GM23338 (cell line): ENCODE results near the gene RASEF. TPM values are rescaled to one million over a fixed set of nuclear protein-coding genes. Genes with fewer than 3 reads are reported as not detected.
"Not testable (repeated sequence)": the region's sequence is repeated elsewhere in the genome, so short reads cannot be mapped to it uniquely, and the experiment has no call there.

Experiments used
- ATAC-seq: fragments of 200-7000 bp; cut with Tn5 transposase; 3 replicates; pipeline ENCODE4 v1.9.1; 2020
- DNase-seq: peaks from one replicate; pipeline ENCODE4 v3.0.0-alpha.2; 2015; ENCODE audit warnings: low spot score
- H2AFZ ChIP-seq: fragments of 200-600 bp; sonication (generic); 2 replicates; pipeline ENCODE4 v1.8.0; 2016; ENCODE audit warnings: antibody characterized with exemption, mild to moderate bottlenecking, moderate library complexity
- H3F3A ChIP-seq: fragments of 200-600 bp; sonication (generic); replicated peaks from 2 replicates; pipeline ENCODE4 v1.8.0; 2017; ENCODE audit warnings: antibody characterized with exemption, mixed run types, low read depth
- H3K27ac ChIP-seq: fragments of 200-600 bp; sonication (generic); 2 replicates; pipeline ENCODE4 v1.6.1; 2016; ENCODE audit warnings: low read depth
- H3K27me3 ChIP-seq: fragments of 200-600 bp; sonication (generic); 2 replicates; pipeline ENCODE4 v1.8.0; 2016; ENCODE audit warnings: mild to moderate bottlenecking, mixed run types, moderate library complexity; ENCODE audit not compliant: insufficient read depth
- H3K36me3 ChIP-seq: fragments of 200-600 bp; sonication (generic); 2 replicates; pipeline ENCODE4 v1.8.0; 2016; ENCODE audit warnings: mild to moderate bottlenecking; ENCODE audit not compliant: insufficient read depth
- H3K4me1 ChIP-seq: fragments of 200-600 bp; sonication (generic); 2 replicates; pipeline ENCODE4 v1.8.0; 2016; ENCODE audit warnings: mild to moderate bottlenecking, moderate library complexity; ENCODE audit not compliant: insufficient read depth
- H3K4me2 ChIP-seq: fragments of 200-600 bp; sonication (generic); 2 replicates; pipeline ENCODE4 v1.7.1; 2017; ENCODE audit warnings: mixed run types
- H3K4me3 ChIP-seq: fragments of 200-600 bp; sonication (generic); 2 replicates; pipeline ENCODE4 v1.6.1; 2016; ENCODE audit warnings: mixed run types
- H3K79me2 ChIP-seq: fragments of 200-600 bp; sonication (generic); replicated peaks from 2 replicates; pipeline ENCODE4 v1.8.0; 2017; ENCODE audit warnings: mild to moderate bottlenecking; ENCODE audit not compliant: insufficient read depth
- H3K9me2 ChIP-seq: fragments of 200-600 bp; sonication (generic); 2 replicates; pipeline ENCODE4 v1.8.0; 2017; ENCODE audit not compliant: insufficient read depth
- H4K20me1 ChIP-seq: fragments of 200-600 bp; sonication (generic); replicated peaks from 2 replicates; pipeline ENCODE4 v1.8.0; 2017; ENCODE audit warnings: mild to moderate bottlenecking; ENCODE audit not compliant: insufficient read depth
- H3K27ac Mint-ChIP-seq: 2 replicates; pipeline ENCODE4 v1.8.0; 2020; ENCODE audit warnings: inconsistent platforms, mild to moderate bottlenecking, moderate library complexity, mixed read lengths
- H3K27me3 Mint-ChIP-seq: 3 replicates; pipeline ENCODE4 v1.8.0; 2022; ENCODE audit warnings: low read depth, mild to moderate bottlenecking, moderate library complexity, mixed read lengths, inconsistent platforms; ENCODE audit not compliant: insufficient read depth, poor library complexity
- H3K36me3 Mint-ChIP-seq: 3 replicates; pipeline ENCODE4 v1.8.0; 2021; ENCODE audit warnings: low read depth, mild to moderate bottlenecking, inconsistent platforms, moderate library complexity, mixed read lengths
- H3K4me1 Mint-ChIP-seq: 3 replicates; pipeline ENCODE4 v1.8.0; 2020; ENCODE audit warnings: mild to moderate bottlenecking, inconsistent platforms, mixed read lengths
- H3K4me3 Mint-ChIP-seq: 3 replicates; pipeline ENCODE4 v1.8.0; 2021; ENCODE audit warnings: moderate library complexity, mild to moderate bottlenecking, inconsistent platforms, mixed read lengths
- H3K9me3 Mint-ChIP-seq: 3 replicates; pipeline ENCODE4 v1.8.0; 2020; ENCODE audit warnings: moderate library complexity, mild to moderate bottlenecking, inconsistent platforms, mixed read lengths
- ETS1 ChIP-seq: IDR thresholded peaks from 2 replicates; pipeline ENCODE4 v1.6.1; 2016; ENCODE audit warnings: antibody characterized with exemption
- EZH2phosphoT487 ChIP-seq: fragments of 200-600 bp; sonication (generic); IDR thresholded peaks from one replicate; pipeline ENCODE4 v1.8.1; 2018; ENCODE audit warnings: antibody characterized with exemption; ENCODE audit not compliant: unreplicated experiment
- JUNB ChIP-seq: IDR thresholded peaks from one replicate; pipeline ENCODE4 v1.6.1; 2016; ENCODE audit warnings: antibody characterized with exemption; ENCODE audit not compliant: unreplicated experiment
- NANOG ChIP-seq: IDR thresholded peaks from 2 replicates; pipeline ENCODE4 v1.6.1; 2016; ENCODE audit warnings: antibody characterized with exemption, borderline replicate concordance
- REST ChIP-seq: IDR thresholded peaks from one replicate; pipeline ENCODE4 v1.6.1; 2018; ENCODE audit warnings: antibody characterized with exemption; ENCODE audit not compliant: unreplicated experiment
- STAT1 ChIP-seq: IDR thresholded peaks from one replicate; pipeline ENCODE4 v1.6.1; 2016; ENCODE audit warnings: antibody characterized with exemption; ENCODE audit not compliant: unreplicated experiment
- polyA plus RNA-seq: library from polyadenylated mRNA; unstranded; fragments of >200 nt; fragmentation: Nextera tagmentation; extraction: Ambion mirVana; gene quantifications from 2 replicates; pipeline ENCODE4 v1.2.1, GENCODE V29; 2016
- total RNA-seq: library from RNA; depleted of rRNA; stranded (reverse); fragments of >200 nt; shearing (Covaris generic); gene quantifications from 2 replicates; pipeline ENCODE4 v1.2.3, GENCODE V29; 2014

The RASEF gene
- total and polyA plus RNA-seq, 2 experiments from 2014 or later, result 3.6 to 10.4 TPM

GRCh38 chr9:82936561-82936960 lies 126.4 kb downstream of the RASEF start:
- H3K9me3 Mint-ChIP-seq, H3K27ac ChIP-seq, H4K20me1 ChIP-seq, H3K79me2 ChIP-seq, ATAC-seq, H3K9me2 ChIP-seq, H3K36me3 Mint-ChIP-seq, DNase-seq, H3K27ac Mint-ChIP-seq, H3F3A ChIP-seq, H3K36me3 ChIP-seq, H3K4me3 Mint-ChIP-seq, H3K4me1 Mint-ChIP-seq, H3K4me3 ChIP-seq, H2AFZ ChIP-seq, H3K27me3 ChIP-seq, H3K4me1 ChIP-seq, H3K27me3 Mint-ChIP-seq, H3K4me2 ChIP-seq: not testable (repeated sequence)

DNA sequence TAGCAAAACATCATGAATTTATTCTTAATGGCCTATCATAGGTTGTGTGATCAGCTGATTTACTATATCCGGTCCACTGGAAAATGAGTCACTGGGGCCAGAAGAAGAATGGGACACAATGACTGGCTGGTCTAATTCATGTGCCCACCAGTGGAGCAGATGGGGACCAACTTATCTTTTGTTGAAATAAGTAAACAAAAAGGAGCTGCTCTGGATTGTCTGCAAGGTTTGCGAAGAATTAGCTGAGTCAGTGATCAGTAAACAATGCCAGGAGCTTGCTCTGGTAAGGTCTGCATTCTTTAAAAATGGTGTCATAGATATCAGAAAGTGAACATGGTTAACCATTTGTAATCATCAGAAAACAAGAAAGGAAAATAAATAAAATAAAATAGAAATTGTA lies 128.0 kb downstream of the RASEF start:
- H3K36me3 Mint-ChIP-seq, result no peaks in the 10 kb centered on the region; the same call in 2 of the 3 replicates
- Histone ChIP-seq H3K4me1 (no peaks in the 10 kb centered on the region), H3K9me2 (no peaks in the 10 kb centered on the region), H3K27ac (no peak overlapping the region), H3F3A (no peaks in the 10 kb centered on the region), H3K79me2 (no peaks in the 10 kb centered on the region), H4K20me1 (no peaks in the 10 kb centered on the region), H3K27me3 (no peaks in the 10 kb centered on the region), H3K36me3 (no peaks in the 10 kb centered on the region), H3K4me3 (no peak overlapping the region), H2AFZ (no peak overlapping the region), H3K4me2 (no peak overlapping the region)
- DNase-seq (peak; percentile 15), ATAC-seq (no peak)
- no peaks in the 10 kb centered on the region for H3K27me3 Mint-ChIP-seq
- no peaks in the 10 kb centered on the region for H3K4me1 Mint-ChIP-seq
- no peak overlapping the region; the same call in 1 of the 2 replicates for H3K27ac Mint-ChIP-seq
- no peak overlapping the region for H3K4me3 Mint-ChIP-seq
- no peaks in the 10 kb centered on the region for H3K9me3 Mint-ChIP-seq
- TF ChIP-seq EZH2phosphoT487 (no peak), STAT1 (no peak)

- H3K27ac Mint-ChIP-seq, result not testable (repeated sequence)
Measured at GRCh38 chr9:82934025-82934424, 128.9 kb downstream of the RASEF start.

DNA sequence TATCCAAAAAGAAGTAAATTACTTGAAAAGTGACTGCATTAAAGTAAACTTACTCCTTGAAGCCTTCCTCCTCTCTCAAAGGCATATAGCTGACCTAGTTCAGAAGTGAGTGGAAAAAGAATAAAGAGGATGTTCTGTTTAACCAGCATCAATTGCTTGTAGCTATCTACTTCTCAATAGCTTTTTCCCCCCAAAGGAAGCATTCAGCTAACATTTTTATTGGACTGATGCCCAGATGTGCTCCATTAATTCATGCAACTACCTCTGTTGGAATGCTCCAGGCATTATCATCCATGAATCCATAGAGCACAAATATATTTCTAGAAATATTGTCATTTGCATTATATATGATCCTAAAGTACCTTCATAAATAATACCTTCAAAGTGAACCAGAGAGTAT lies 132.8 kb downstream of the RASEF start:
- H3K27ac Mint-ChIP-seq, result no peak overlapping the region
- H3K36me3 Mint-ChIP-seq, result no peaks in the 10 kb centered on the region; the same call in 2 of the 3 replicates
- TF ChIP-seq REST, result no peak
- no peak for TF ChIP-seq JUNB
- no peak for TF ChIP-seq ETS1
- no peak for TF ChIP-seq NANOG

More at GRCh38 chr9:82934025-82934424, 128.9 kb downstream of the RASEF start:
- H3K27me3 Mint-ChIP-seq, H3K36me3 Mint-ChIP-seq, H4K20me1 ChIP-seq, H3K9me3 Mint-ChIP-seq, H3K9me2 ChIP-seq, H3K4me1 Mint-ChIP-seq, ATAC-seq, DNase-seq, H3F3A ChIP-seq, H3K4me3 Mint-ChIP-seq, H2AFZ ChIP-seq, H3K79me2 ChIP-seq, H3K27me3 ChIP-seq, H3K4me1 ChIP-seq, H3K36me3 ChIP-seq, H3K4me3 ChIP-seq, H3K27ac ChIP-seq, H3K4me2 ChIP-seq: not testable (repeated sequence)

More for the DNA sequence above, 132.8 kb downstream of the RASEF start:
- Histone ChIP-seq H2AFZ (no peak overlapping the region), H4K20me1 (no peaks in the 10 kb centered on the region), H3K79me2 (no peaks in the 10 kb centered on the region), H3K9me2 (no peaks in the 10 kb centered on the region; the same call in 1 of the 2 replicates), H3K36me3 (no peaks in the 10 kb centered on the region), H3K27me3 (no peaks in the 10 kb centered on the region), H3F3A (no peaks in the 10 kb centered on the region), H3K4me1 (no peaks in the 10 kb centered on the region), H3K4me2 (no peak overlapping the region), H3K4me3 (no peak overlapping the region), H3K27ac (no peak overlapping the region)
- ATAC-seq (no peak), DNase-seq (no peak)
- Mint-ChIP-seq H3K4me3 (no peak overlapping the region), H3K27me3 (no peaks in the 10 kb centered on the region), H3K4me1 (no peaks in the 10 kb centered on the region), H3K9me3 (no peaks in the 10 kb centered on the region)
